PC-3 (cell line): ENCODE data around the gene PCYOX1L. TPM values are rescaled to one million over a fixed set of nuclear protein-coding genes. Genes with fewer than 3 reads are reported as not detected.

Source experiments
- ATAC-seq: fragments of 200-7000 bp; cut with Tn5 transposase; 2 replicates; pipeline ENCODE4 v1.9.1; 2020; ENCODE audit warnings: mild to moderate bottlenecking, moderate library complexity
- BruUV-seq: library from RNA; stranded (reverse); fragments of 400-500 nt; replicated peaks from 2 replicates; lab custom pipeline; 2021; lab: Mats Ljungman, UMichigan
- CTCF ChIA-PET: fragments of 300-600 bp; sonication (Branson Sonifier 250); formaldehyde crosslinking; loops from one replicate; lab custom pipeline; 2022; ENCODE audit warnings: antibody characterized with exemption; lab: Charles Lee
- POLR2A ChIA-PET: fragments of 300-600 bp; sonication (Branson Sonifier 250); formaldehyde crosslinking; loops from one replicate; lab custom pipeline; 2022; ENCODE audit warnings: antibody characterized with exemption; ENCODE audit not compliant: unreplicated experiment; lab: Charles Lee
- DNase-seq: peaks from one replicate; pipeline ENCODE4 v3.0.0-alpha.2; 2015
- H2AFZ ChIP-seq: fragments of 300-600 bp; sonication (generic); 2 replicates; pipeline ENCODE4 v1.6.0; 2016; ENCODE audit warnings: antibody characterized with exemption, low read length
- H3F3A ChIP-seq: fragments of 300-600 bp; sonication (generic); one replicate; pipeline ENCODE4 v1.6.0; 2017; ENCODE audit warnings: antibody characterized with exemption, low read length, control low read depth, mild to moderate bottlenecking; ENCODE audit not compliant: unreplicated experiment
- H3K27ac ChIP-seq: fragments of 300-600 bp; sonication (generic); 2 replicates; pipeline ENCODE4 v1.5.1; 2016; ENCODE audit warnings: mild to moderate bottlenecking, low read length
- H3K27me3 ChIP-seq: fragments of 300-600 bp; sonication (generic); 2 replicates; pipeline ENCODE4 v1.6.1; 2016; ENCODE audit warnings: low read length, mixed read lengths
- H3K36me3 ChIP-seq: fragments of 300-600 bp; sonication (generic); 2 replicates; pipeline ENCODE4 v1.6.1; 2016; ENCODE audit warnings: low read depth, mixed run types, low read length, mixed read lengths
- H3K4me1 ChIP-seq: fragments of 300-600 bp; sonication (generic); 2 replicates; pipeline ENCODE4 v1.5.1; 2016; ENCODE audit warnings: low read length; ENCODE audit not compliant: insufficient read depth
- H3K4me2 ChIP-seq: fragments of 300-600 bp; sonication (generic); 2 replicates; pipeline ENCODE4 v1.6.0; 2016; ENCODE audit warnings: low read length
- H3K4me3 ChIP-seq: fragments of 300-600 bp; sonication (generic); 2 replicates; pipeline ENCODE4 v1.5.1; 2016; ENCODE audit warnings: mild to moderate bottlenecking, low read length, mixed read lengths
- H3K79me2 ChIP-seq: fragments of 300-600 bp; sonication (generic); 2 replicates; pipeline ENCODE4 v1.6.1; 2017; ENCODE audit warnings: low read length, mixed read lengths
- H3K9ac ChIP-seq: fragments of 300-600 bp; sonication (generic); 2 replicates; pipeline ENCODE4 v1.6.0; 2016; ENCODE audit warnings: mild to moderate bottlenecking, low read length
- H3K9me2 ChIP-seq: fragments of 300-600 bp; sonication (generic); replicated peaks from 2 replicates; pipeline ENCODE4 v1.6.1; 2016; ENCODE audit warnings: mixed run types, low read length, mixed read lengths
- H3K9me3 ChIP-seq: fragments of 300-600 bp; sonication (generic); 2 replicates; pipeline ENCODE4 v1.6.1; 2016; ENCODE audit warnings: low read length, mixed read lengths
- H4K20me1 ChIP-seq: fragments of 300-600 bp; sonication (generic); 2 replicates; pipeline ENCODE4 v1.6.1; 2016; ENCODE audit warnings: low read length, mixed read lengths
- EZH2 ChIP-seq: fragments of 300-600 bp; sonication (generic); IDR thresholded peaks from one replicate; pipeline ENCODE4 v1.6.1; 2017; ENCODE audit warnings: antibody characterized with exemption, mild to moderate bottlenecking, low read length; ENCODE audit not compliant: unreplicated experiment
- EZH2phosphoT487 ChIP-seq: fragments of 300-600 bp; sonication (generic); IDR thresholded peaks from 2 replicates; pipeline ENCODE4 v1.6.1; 2018; ENCODE audit warnings: mild to moderate bottlenecking, antibody characterized with exemption, low read length, borderline replicate concordance
- intact Hi-C: fragments of 100-400 bp; cut with micrococcal nuclease; formaldehyde crosslinking; loops from 2 replicates; pipeline ENCODE4 v1.9.0; 2023
- total RNA-seq: library from RNA; depleted of rRNA; stranded (reverse); fragments of >200 nt; gene quantifications from 2 replicates; pipeline ENCODE4 v1.2.3, GENCODE V29; 2014
- TF ChIP-seq, protein P1 (sequence below): fragments of 300-600 bp; sonication (generic); conservative IDR thresholded peaks from 2 replicates; pipeline ENCODE4 v1.5.1; 2017; ENCODE audit warnings: antibody characterized with exemption, low read depth, mild to moderate bottlenecking, low read length

Gene PCYOX1L
- total RNA-seq, 1 experiment from 2014 or later = 12.8 TPM

- intact Hi-C loops = no loop called here
- no peaks in the 10 kb centered on the region for H3F3A ChIP-seq
- H4K20me1 ChIP-seq = no peaks in the 10 kb centered on the region
- ATAC-seq (no peak), DNase-seq (no peak)
- no peak overlapping the region for H3K4me3 ChIP-seq
- H3K4me2 ChIP-seq = no peak overlapping the region
- POLR2A ChIA-PET = no interaction called here
- no peaks in the 10 kb centered on the region for H3K79me2 ChIP-seq
- no TSS peak for BruUV-seq
- no peak overlapping the region for H3K9ac ChIP-seq
- TF ChIP-seq, protein P1, sequence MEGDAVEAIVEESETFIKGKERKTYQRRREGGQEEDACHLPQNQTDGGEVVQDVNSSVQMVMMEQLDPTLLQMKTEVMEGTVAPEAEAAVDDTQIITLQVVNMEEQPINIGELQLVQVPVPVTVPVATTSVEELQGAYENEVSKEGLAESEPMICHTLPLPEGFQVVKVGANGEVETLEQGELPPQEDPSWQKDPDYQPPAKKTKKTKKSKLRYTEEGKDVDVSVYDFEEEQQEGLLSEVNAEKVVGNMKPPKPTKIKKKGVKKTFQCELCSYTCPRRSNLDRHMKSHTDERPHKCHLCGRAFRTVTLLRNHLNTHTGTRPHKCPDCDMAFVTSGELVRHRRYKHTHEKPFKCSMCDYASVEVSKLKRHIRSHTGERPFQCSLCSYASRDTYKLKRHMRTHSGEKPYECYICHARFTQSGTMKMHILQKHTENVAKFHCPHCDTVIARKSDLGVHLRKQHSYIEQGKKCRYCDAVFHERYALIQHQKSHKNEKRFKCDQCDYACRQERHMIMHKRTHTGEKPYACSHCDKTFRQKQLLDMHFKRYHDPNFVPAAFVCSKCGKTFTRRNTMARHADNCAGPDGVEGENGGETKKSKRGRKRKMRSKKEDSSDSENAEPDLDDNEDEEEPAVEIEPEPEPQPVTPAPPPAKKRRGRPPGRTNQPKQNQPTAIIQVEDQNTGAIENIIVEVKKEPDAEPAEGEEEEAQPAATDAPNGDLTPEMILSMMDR = no peak
- no peak for TF ChIP-seq EZH2phosphoT487
- no peak for TF ChIP-seq EZH2
- H3K9me3 ChIP-seq = no peaks in the 10 kb centered on the region
- H3K36me3 ChIP-seq = no peaks in the 10 kb centered on the region
- CTCF ChIA-PET = no interaction called here
- no peaks in the 10 kb centered on the region for H3K9me2 ChIP-seq
- H3K27me3 ChIP-seq = no peaks in the 10 kb centered on the region
- no peak overlapping the region for H3K27ac ChIP-seq
- H3K4me1 ChIP-seq = no peaks in the 10 kb centered on the region
- no peak overlapping the region for H2AFZ ChIP-seq
These were observed 19.0 kb downstream of the PCYOX1L start for GRCh38 chr5:149376711-149377447.

DNA sequence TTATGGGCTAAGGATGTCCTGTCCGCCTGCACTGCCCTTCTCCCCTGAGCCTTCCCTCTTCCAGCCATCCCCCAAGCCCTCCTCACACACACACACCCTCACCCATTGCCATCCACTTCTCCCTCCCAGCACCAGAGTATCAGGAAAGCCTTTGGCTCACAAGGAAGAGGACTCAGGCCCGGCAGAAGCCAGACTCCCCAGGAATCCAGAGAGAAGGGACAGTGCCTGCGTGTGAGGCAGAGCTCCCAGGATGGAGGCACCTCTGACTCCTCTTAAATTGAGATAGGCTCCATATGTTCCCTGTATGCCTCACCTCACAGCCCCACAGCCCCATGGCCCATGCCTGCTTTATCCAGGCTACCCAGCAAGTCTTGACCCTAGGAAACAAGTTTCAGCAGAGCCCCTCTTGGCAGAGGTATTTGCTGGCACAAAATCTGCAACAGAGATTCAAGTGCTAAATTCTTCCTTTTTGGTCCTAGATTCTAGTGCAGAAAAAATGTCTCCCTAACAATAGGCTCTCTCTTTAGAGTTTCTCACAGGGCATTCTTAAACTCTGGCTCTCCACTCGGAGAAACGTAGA is 20.5 kb downstream of the PCYOX1L start:
- ATAC-seq = no peak
- Histone ChIP-seq H2AFZ (no peak overlapping the region), H3K9me2 (no peaks in the 10 kb centered on the region), H3K4me1 (no peaks in the 10 kb centered on the region), H3K79me2 (no peaks in the 10 kb centered on the region), H3K4me3 (no peak overlapping the region), H4K20me1 (no peaks in the 10 kb centered on the region), H3K4me2 (no peak overlapping the region), H3K27ac (no peak overlapping the region), H3F3A (no peaks in the 10 kb centered on the region), H3K9ac (no peak overlapping the region), H3K9me3 (no peaks in the 10 kb centered on the region), H3K27me3 (no peaks in the 10 kb centered on the region), H3K36me3 (no peaks in the 10 kb centered on the region)
- ChIA-PET CTCF (no interaction called here), POLR2A (no interaction called here)
- intact Hi-C loops = no loop called here
- no peak for DNase-seq
- no TSS peak for BruUV-seq
- TF ChIP-seq, protein P1 = no peak
- no peak for TF ChIP-seq EZH2phosphoT487
- no peak for TF ChIP-seq EZH2

GRCh38 chr5:149379177-149379761 is 21.4 kb downstream of the PCYOX1L start, which contains the start of gene IL17B:
Gene IL17B (minus strand): TSS chr5:149379292. CDS start chr5:149379225, 67 bp downstream.
- ChIA-PET POLR2A (no interaction called here), CTCF (no interaction called here)
- ATAC-seq = no peak
- H3K4me1 ChIP-seq = no peaks in the 10 kb centered on the region
- no peak within 1 kb of the TSS for H3K27ac ChIP-seq
- H3K4me3 ChIP-seq = no peak within 1 kb of the TSS
- H4K20me1 ChIP-seq = no peaks in the 10 kb centered on the region
- H3K27me3 ChIP-seq = no peaks in the 10 kb centered on the region
- no peaks in the 10 kb centered on the region for H3F3A ChIP-seq
- no peak for TF ChIP-seq EZH2
- no TSS peak for BruUV-seq
- intact Hi-C loops = no loop called here
- no peak within 1 kb of the TSS for H2AFZ ChIP-seq
- no peaks in the 10 kb centered on the region for H3K9me3 ChIP-seq
- H3K79me2 ChIP-seq = no peaks in the 10 kb centered on the region
- no peak within 1 kb of the TSS for H3K4me2 ChIP-seq
- no peak within 1 kb of the TSS for H3K9ac ChIP-seq
- DNase-seq = no peak
- H3K36me3 ChIP-seq = no peaks in the 10 kb centered on the region
- no peaks in the 10 kb centered on the region for H3K9me2 ChIP-seq
